Erythroblast (primary cell): ENCODE results near the gene PPAN.

Source experiments
- GATA1 ChIP-seq: IDR thresholded peaks from 2 replicates; pipeline ENCODE4 v1.6.1; 2011; ENCODE audit warnings: low read depth, mild to moderate bottlenecking, control low read depth, low read length, moderate library complexity
- POLR2A ChIP-seq: IDR thresholded peaks from 2 replicates; pipeline ENCODE4 v1.6.1; 2011; ENCODE audit warnings: mild to moderate bottlenecking, low read length

GRCh38 chr19:10069046-10069445 lies 37.1 kb upstream of the PPAN start:
- TF ChIP-seq POLR2A (no peak), GATA1 (no peak)
